ENCODE data around the gene CHRNB4.

- TF ChIP-seq CTCF (IDR thresholded peaks at IDR 0.05; ENCODE audit: low read depth, low read length): no peak
- TF ChIP-seq POLR2A (IDR thresholded peaks at IDR 0.05; ENCODE audit: extremely low read depth, insufficient read length): no peak
- TF ChIP-seq MAX (IDR thresholded peaks at IDR 0.05; ENCODE audit: low read depth, low read length): no peak
- TF ChIP-seq MYC (IDR thresholded peaks at IDR 0.05; ENCODE audit: low read depth, low read length): no peak
Observed at GRCh38 chr15:78661001-78661400, 20.0 kb upstream of the CHRNB4 start.
